IPS DF 6.9 (cell line): ENCODE data around the gene BAIAP2.
"Not testable (repeated sequence)": the region's sequence is repeated elsewhere in the genome, so short reads cannot be mapped to it uniquely, and the experiment has no call there.

Source experiments
- DNase-seq: peaks from one replicate; pipeline ENCODE4 v3.0.0-alpha.2; 2013; ENCODE audit warnings: low read depth, low spot score
- H3K27ac ChIP-seq: one replicate; pipeline ENCODE4 v1.5.1; 2013; ENCODE audit warnings: low read length, control low read depth
- H3K27me3 ChIP-seq: 2 replicates; pipeline ENCODE4 v1.6.1; 2013; ENCODE audit warnings: mild to moderate bottlenecking, low read length; ENCODE audit not compliant: control insufficient read depth, insufficient read depth
- H3K36me3 ChIP-seq: 2 replicates; pipeline ENCODE4 v1.6.1; 2013; ENCODE audit warnings: low read length; ENCODE audit not compliant: control insufficient read depth, insufficient read depth
- H3K4me1 ChIP-seq: 2 replicates; pipeline ENCODE4 v1.6.1; 2013; ENCODE audit warnings: low read length; ENCODE audit not compliant: control insufficient read depth, insufficient read depth
- H3K4me3 ChIP-seq: 2 replicates; pipeline ENCODE4 v1.5.1; 2013; ENCODE audit warnings: mild to moderate bottlenecking, low read length
- H3K9me3 ChIP-seq: 2 replicates; pipeline ENCODE4 v1.6.1; 2013; ENCODE audit warnings: low read length, inconsistent platforms; ENCODE audit not compliant: control insufficient read depth, insufficient read depth
- WGBS: extraction: QIAGEN DNeasy Blood & Tissue Kit; methylation state at CpG from one replicate; pipeline ENCODE4 v1.1.7; 2013; ENCODE audit warnings: mixed read lengths, missing lambda C conversion rate; ENCODE audit not compliant: insufficient read length, insufficient coverage; 5-methylcytosine and 5-hydroxymethylcytosine counted together

BAIAP2 gene

GRCh38 chr17:81144423-81144781 lies 109.5 kb downstream of the BAIAP2 start:
- no peak for DNase-seq
- H3K27ac ChIP-seq, result no peak overlapping the region
- no peaks in the 10 kb centered on the region for H3K9me3 ChIP-seq
- H3K36me3 ChIP-seq, result no peaks in the 10 kb centered on the region
- H3K27me3 ChIP-seq, result no peaks in the 10 kb centered on the region
- no peaks in the 10 kb centered on the region for H3K4me1 ChIP-seq
- WGBS, result no CpG with 5 or more reads among the region's 14 CpGs
- no peak overlapping the region for H3K4me3 ChIP-seq

- H3K4me3 ChIP-seq, H3K36me3 ChIP-seq, H3K9me3 ChIP-seq, H3K27me3 ChIP-seq, DNase-seq, H3K27ac ChIP-seq, H3K4me1 ChIP-seq: not testable (repeated sequence)
- no CpG with 5 or more reads among the region's 10 CpGs for WGBS
Measured at GRCh38 chr17:81146208-81146607, 111.3 kb downstream of the BAIAP2 start.

- WGBS, result no CpG with 5 or more reads among the region's 10 CpGs
- DNase-seq, result no peak
- H3K4me3 ChIP-seq, result no peak overlapping the region
Measured at GRCh38 chr17:81147701-81148100, 112.8 kb downstream of the BAIAP2 start.

GRCh38 chr17:81148571-81148970 lies 113.6 kb downstream of the BAIAP2 start:
- Histone ChIP-seq H3K4me3 (no peak overlapping the region), H3K27ac (no peak overlapping the region), H3K36me3 (no peaks in the 10 kb centered on the region), H3K4me1 (no peaks in the 10 kb centered on the region), H3K27me3 (no peaks in the 10 kb centered on the region), H3K9me3 (no peaks in the 10 kb centered on the region)
- WGBS, result no CpG with 5 or more reads among the region's 15 CpGs
- no peak for DNase-seq

More at GRCh38 chr17:81147701-81148100, 112.8 kb downstream of the BAIAP2 start:
- H3K4me1 ChIP-seq, result no peaks in the 10 kb centered on the region
- no peaks in the 10 kb centered on the region for H3K9me3 ChIP-seq
- no peak overlapping the region for H3K27ac ChIP-seq
- no peaks in the 10 kb centered on the region for H3K36me3 ChIP-seq
- no peaks in the 10 kb centered on the region for H3K27me3 ChIP-seq

GRCh38 chr17:81148986-81149533 lies 114.1 kb downstream of the BAIAP2 start:
- Histone ChIP-seq H3K27me3 (no peaks in the 10 kb centered on the region), H3K4me1 (no peaks in the 10 kb centered on the region), H3K4me3 (no peak overlapping the region), H3K9me3 (no peaks in the 10 kb centered on the region), H3K27ac (no peak overlapping the region), H3K36me3 (no peaks in the 10 kb centered on the region)
- WGBS, result no CpG with 5 or more reads among the region's 14 CpGs
- DNase-seq, result no peak

GRCh38 chr17:81150377-81151077 lies 115.6 kb downstream of the BAIAP2 start:
- no peak overlapping the region for H3K27ac ChIP-seq
- no peak overlapping the region for H3K4me3 ChIP-seq
- no peak for DNase-seq
- H3K36me3 ChIP-seq, result no peaks in the 10 kb centered on the region
- H3K9me3 ChIP-seq, result no peaks in the 10 kb centered on the region
- no peaks in the 10 kb centered on the region for H3K4me1 ChIP-seq
- H3K27me3 ChIP-seq, result no peaks in the 10 kb centered on the region
- WGBS, result no CpG with 5 or more reads among the region's 14 CpGs

- no peaks in the 10 kb centered on the region for H3K4me1 ChIP-seq
Measured at GRCh38 chr17:81151278-81151677, 116.3 kb downstream of the BAIAP2 start.

GRCh38 chr17:81152288-81152828 lies 117.4 kb downstream of the BAIAP2 start:
- H3K36me3 ChIP-seq, result no peaks in the 10 kb centered on the region
- H3K27ac ChIP-seq, result no peak overlapping the region
- no peaks in the 10 kb centered on the region for H3K4me1 ChIP-seq
- no peak for DNase-seq
- no peaks in the 10 kb centered on the region for H3K9me3 ChIP-seq
- no peak overlapping the region for H3K4me3 ChIP-seq
- H3K27me3 ChIP-seq, result no peaks in the 10 kb centered on the region
- WGBS, result no CpG with 5 or more reads among the region's 8 CpGs

More at GRCh38 chr17:81151278-81151677, 116.3 kb downstream of the BAIAP2 start:
- no CpG with 5 or more reads among the region's 13 CpGs for WGBS
- H3K27me3 ChIP-seq, result no peaks in the 10 kb centered on the region
- H3K27ac ChIP-seq, result no peak overlapping the region
- no peak overlapping the region for H3K4me3 ChIP-seq
- DNase-seq, result no peak
- H3K9me3 ChIP-seq, result no peaks in the 10 kb centered on the region
- H3K36me3 ChIP-seq, result no peaks in the 10 kb centered on the region

GRCh38 chr17:81153340-81153803 lies 118.4 kb downstream of the BAIAP2 start:
- no CpG with 5 or more reads among the region's 17 CpGs for WGBS
- no peak overlapping the region for H3K4me3 ChIP-seq
- no peak overlapping the region for H3K27ac ChIP-seq
- H3K36me3 ChIP-seq, result no peaks in the 10 kb centered on the region
- no peaks in the 10 kb centered on the region for H3K27me3 ChIP-seq
- H3K4me1 ChIP-seq, result no peaks in the 10 kb centered on the region
- no peaks in the 10 kb centered on the region for H3K9me3 ChIP-seq
- no peak for DNase-seq

- H3K9me3 ChIP-seq, H3K27me3 ChIP-seq, H3K27ac ChIP-seq, DNase-seq, H3K36me3 ChIP-seq, H3K4me3 ChIP-seq, H3K4me1 ChIP-seq: not testable (repeated sequence)
- WGBS, result no CpG with 5 or more reads among the region's 9 CpGs
Measured at GRCh38 chr17:81154016-81154415, 119.1 kb downstream of the BAIAP2 start.
